Retinal pigment epithelial cell (primary cell): ENCODE results near the gene RGS5.
"Not testable (repeated sequence)": the region's sequence is repeated elsewhere in the genome, so short reads cannot be mapped to it uniquely, and the experiment has no call there.

Experiments used
- DNase-seq: peaks from one replicate; pipeline ENCODE4 v3.0.0-alpha.2; 2010; ENCODE audit warnings: low read depth
- H3K4me3 ChIP-seq: 2 replicates; pipeline ENCODE4 v1.5.1; 2011; ENCODE audit warnings: mild to moderate bottlenecking, low read length, control low read depth, moderate library complexity
- TF ChIP-seq, protein P1 (sequence below): conservative IDR thresholded peaks from 2 replicates; pipeline ENCODE4 v1.5.1; 2011; ENCODE audit warnings: low read depth, low read length, control low read depth, inconsistent platforms

Gene RGS5

DNA sequence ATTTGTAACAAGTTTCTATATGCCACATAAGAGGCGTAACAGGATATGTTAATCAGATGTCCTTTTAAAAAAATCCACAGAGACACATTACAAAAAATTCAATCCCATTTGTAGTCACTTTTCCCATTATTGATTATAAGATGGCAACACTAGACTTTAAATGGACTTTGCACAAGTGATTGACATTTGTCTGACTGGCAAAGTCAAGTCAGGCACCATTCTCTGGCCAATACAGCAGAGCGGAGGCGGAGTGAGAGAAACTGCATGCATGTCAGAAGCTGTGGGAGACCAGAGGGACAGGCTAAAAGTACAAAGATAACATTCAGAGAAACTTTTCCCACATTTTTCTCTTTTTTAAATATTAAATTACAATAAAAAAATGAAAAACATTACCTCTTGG, 28.1 kb upstream of the RGS5 start:
- H3K4me3 ChIP-seq = no peak overlapping the region
- TF ChIP-seq, protein P1, sequence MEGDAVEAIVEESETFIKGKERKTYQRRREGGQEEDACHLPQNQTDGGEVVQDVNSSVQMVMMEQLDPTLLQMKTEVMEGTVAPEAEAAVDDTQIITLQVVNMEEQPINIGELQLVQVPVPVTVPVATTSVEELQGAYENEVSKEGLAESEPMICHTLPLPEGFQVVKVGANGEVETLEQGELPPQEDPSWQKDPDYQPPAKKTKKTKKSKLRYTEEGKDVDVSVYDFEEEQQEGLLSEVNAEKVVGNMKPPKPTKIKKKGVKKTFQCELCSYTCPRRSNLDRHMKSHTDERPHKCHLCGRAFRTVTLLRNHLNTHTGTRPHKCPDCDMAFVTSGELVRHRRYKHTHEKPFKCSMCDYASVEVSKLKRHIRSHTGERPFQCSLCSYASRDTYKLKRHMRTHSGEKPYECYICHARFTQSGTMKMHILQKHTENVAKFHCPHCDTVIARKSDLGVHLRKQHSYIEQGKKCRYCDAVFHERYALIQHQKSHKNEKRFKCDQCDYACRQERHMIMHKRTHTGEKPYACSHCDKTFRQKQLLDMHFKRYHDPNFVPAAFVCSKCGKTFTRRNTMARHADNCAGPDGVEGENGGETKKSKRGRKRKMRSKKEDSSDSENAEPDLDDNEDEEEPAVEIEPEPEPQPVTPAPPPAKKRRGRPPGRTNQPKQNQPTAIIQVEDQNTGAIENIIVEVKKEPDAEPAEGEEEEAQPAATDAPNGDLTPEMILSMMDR = no peak
- no peak for DNase-seq

DNA sequence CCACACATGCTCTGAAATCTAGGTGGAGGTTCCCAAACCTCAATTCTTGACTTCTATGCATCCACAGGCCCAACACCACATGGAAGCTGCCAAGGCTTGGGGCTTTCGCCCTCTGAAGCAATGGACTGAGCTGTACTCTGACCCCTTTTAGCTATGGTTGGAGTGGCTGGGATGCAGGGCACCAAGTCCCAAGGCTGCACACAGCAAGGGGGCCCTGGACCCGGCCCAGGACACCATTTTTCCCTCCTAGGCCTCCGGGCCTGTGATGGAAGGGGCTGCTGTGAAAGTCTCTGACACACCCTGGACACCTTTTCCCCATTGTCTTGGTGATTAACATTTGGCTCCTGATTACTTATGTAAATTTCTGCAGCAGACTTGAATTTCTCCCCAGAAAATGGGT, 25.6 kb upstream of the RGS5 start:
- DNase-seq, H3K4me3 ChIP-seq: not testable (repeated sequence)

DNA sequence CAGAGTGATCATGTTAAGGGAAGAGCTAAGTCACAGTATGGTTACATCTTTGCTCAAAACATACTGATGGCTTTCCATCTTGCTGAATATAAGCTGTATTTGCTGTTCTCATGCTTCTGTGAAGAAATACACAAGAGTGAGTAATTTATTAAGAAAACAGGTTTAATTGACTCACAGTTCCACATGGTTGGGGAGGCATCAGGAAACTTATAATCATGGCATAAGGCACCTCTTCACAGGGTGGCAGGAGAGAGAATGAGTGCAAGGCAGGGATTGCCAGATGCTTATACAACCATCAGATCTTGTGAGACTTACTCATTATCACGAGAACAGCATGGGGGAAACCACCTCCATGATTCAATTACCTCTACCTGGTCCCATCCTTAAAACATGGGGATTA, 24.4 kb upstream of the RGS5 start:
- no peak overlapping the region for H3K4me3 ChIP-seq
- no peak for DNase-seq
- TF ChIP-seq, protein P1 = no peak

GRCh38 chr1:163213626-163214025, 10.9 kb upstream of the RGS5 start:
- TF ChIP-seq, protein P1 = no peak
- no peak overlapping the region for H3K4me3 ChIP-seq
- no peak for DNase-seq

DNA sequence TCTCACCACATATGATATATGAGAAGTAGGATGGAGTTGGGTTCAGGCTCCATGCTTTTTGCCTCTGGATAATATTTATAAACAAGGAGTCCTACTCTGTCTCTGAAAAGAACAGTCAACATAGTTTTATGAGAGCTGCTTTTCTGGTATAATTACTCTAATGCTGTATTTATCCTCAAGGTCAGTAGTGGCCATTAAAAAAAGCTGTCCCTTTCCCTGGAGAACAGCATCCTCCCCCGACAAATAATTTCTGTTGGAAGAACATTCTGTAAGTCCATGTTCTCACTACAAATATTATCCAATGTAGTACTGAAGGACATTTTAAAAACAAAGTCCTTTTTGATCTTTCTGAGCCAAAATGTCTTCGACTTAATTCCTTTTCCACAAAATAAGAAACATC, 9.0 kb upstream of the RGS5 start:
- no peak for DNase-seq
- TF ChIP-seq, protein P1 = no peak
- no peak overlapping the region for H3K4me3 ChIP-seq

GRCh38 chr1:163205513-163205912, 2.8 kb upstream of the RGS5 start:
- no peak for DNase-seq
- H3K4me3 ChIP-seq = no peak overlapping the region
- TF ChIP-seq, protein P1 = no peak

DNA sequence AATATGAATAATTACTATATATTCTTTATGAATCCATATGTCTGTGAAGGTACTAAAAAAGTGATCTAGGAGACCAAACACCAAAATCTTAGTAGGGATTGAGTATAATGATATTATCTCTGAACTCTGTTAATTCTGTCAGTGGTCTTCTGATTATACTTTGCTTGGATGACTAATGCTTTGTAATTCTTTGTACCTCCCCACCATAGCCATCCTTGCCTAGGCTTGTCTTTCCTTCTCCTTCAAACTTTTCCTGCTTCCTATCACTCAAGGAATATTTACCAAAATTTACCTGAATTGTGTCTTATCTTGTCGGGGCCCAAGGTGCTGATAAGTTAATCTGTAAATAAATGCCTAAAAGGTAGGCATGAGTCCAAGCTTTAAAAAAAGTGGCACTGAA, 845 bp upstream of the RGS5 start:
- H3K4me3 ChIP-seq = no peak overlapping the region
- TF ChIP-seq, protein P1 = no peak
- no peak for DNase-seq

DNA sequence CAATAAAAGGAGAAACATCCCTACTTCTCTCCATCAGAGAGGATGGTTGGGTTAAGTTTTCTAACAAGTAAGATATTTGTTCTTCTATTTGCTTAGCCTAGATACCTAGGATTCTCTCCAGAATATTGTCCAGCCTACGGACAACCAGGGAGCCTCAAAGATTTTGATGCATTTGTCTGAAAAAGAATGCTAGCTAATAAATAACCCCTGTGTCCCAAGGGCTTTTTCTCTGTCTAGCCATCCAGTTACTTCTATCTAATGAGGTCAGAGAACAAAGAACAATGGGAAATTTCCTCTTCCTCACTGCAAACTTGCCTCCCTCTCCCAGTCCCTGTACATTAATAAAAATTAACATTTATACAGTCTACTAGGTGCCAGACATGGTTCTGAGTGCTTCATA, 810 bp downstream of the RGS5 start:
- DNase-seq = no peak
- H3K4me3 ChIP-seq = peak overlapping the region; percentile 1
- TF ChIP-seq, protein P1 = no peak
